Measurements from ENCODE around the gene FAM117A.

DNA sequence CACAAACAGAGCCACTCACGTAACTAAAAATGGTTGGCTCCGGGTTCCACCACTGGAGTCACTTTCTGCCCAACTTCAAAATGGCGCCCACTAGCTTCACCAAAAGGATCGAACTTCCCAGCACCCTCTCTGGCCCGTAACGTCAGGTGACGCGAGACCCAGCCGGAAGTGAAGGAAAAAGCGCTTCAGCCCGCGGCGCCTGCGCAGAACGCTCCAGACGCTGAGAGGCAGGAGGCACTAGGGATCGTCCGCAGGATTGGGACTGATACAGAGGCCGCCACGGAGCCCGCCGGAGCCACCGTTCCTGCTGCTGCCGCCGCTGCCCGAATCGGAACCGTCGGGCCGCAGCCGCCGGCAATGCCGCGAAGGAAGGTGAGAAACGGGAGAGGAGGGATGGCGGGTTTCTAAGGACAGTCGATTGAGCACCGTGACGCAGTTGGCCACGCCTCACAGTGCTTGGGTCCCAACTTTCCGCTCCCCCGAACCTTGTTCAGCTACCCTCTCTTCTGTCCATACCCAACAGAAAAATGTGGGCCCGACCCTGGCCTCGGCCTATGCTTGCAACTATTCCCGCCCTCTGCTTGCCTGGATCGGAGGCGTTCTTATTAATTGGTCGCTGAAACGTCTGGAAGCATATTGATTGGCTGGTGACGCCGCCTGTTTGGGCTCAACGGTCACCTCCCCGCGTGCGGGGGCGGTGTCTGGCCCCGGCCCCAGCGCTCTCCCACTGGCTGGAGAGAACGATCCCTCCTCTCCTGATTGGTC lies 24.7 kb upstream of the FAM117A start, which contains the start of gene KAT7:
- TF ChIP-seq, protein P1, sequence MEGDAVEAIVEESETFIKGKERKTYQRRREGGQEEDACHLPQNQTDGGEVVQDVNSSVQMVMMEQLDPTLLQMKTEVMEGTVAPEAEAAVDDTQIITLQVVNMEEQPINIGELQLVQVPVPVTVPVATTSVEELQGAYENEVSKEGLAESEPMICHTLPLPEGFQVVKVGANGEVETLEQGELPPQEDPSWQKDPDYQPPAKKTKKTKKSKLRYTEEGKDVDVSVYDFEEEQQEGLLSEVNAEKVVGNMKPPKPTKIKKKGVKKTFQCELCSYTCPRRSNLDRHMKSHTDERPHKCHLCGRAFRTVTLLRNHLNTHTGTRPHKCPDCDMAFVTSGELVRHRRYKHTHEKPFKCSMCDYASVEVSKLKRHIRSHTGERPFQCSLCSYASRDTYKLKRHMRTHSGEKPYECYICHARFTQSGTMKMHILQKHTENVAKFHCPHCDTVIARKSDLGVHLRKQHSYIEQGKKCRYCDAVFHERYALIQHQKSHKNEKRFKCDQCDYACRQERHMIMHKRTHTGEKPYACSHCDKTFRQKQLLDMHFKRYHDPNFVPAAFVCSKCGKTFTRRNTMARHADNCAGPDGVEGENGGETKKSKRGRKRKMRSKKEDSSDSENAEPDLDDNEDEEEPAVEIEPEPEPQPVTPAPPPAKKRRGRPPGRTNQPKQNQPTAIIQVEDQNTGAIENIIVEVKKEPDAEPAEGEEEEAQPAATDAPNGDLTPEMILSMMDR (IDR thresholded peaks at IDR 0.05), result no peak
- TF ChIP-seq SREBF2 (IDR thresholded peaks at IDR 0.05), result no peak
- TF ChIP-seq, protein P2, sequence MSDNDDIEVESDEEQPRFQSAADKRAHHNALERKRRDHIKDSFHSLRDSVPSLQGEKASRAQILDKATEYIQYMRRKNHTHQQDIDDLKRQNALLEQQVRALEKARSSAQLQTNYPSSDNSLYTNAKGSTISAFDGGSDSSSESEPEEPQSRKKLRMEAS (IDR thresholded peaks at IDR 0.05), result peak; percentile 72
- TF ChIP-seq CBX8 (IDR thresholded peaks at IDR 0.05), result no peak
- TF ChIP-seq POLR2A (IDR thresholded peaks at IDR 0.05; ENCODE audit: low read length), result peak; percentile 63
- TF ChIP-seq MAFK (IDR thresholded peaks at IDR 0.05; ENCODE audit: partially characterized antibody), result no peak
- TF ChIP-seq EP300 (IDR thresholded peaks at IDR 0.05), result no peak
- no peak for TF ChIP-seq ZNF302 (CRISPR knock-in tag; IDR thresholded peaks at IDR 0.05)
- TF ChIP-seq CHD4 (IDR thresholded peaks at IDR 0.05; ENCODE audit: borderline replicate concordance), result no peak
- TF ChIP-seq, protein P3, sequence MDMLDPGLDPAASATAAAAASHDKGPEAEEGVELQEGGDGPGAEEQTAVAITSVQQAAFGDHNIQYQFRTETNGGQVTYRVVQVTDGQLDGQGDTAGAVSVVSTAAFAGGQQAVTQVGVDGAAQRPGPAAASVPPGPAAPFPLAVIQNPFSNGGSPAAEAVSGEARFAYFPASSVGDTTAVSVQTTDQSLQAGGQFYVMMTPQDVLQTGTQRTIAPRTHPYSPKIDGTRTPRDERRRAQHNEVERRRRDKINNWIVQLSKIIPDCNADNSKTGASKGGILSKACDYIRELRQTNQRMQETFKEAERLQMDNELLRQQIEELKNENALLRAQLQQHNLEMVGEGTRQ (IDR thresholded peaks at IDR 0.05), result peak; percentile 90
- TF ChIP-seq HOXA7 (CRISPR knock-in tag; IDR thresholded peaks at IDR 0.05), result no peak
- TF ChIP-seq, protein P4, sequence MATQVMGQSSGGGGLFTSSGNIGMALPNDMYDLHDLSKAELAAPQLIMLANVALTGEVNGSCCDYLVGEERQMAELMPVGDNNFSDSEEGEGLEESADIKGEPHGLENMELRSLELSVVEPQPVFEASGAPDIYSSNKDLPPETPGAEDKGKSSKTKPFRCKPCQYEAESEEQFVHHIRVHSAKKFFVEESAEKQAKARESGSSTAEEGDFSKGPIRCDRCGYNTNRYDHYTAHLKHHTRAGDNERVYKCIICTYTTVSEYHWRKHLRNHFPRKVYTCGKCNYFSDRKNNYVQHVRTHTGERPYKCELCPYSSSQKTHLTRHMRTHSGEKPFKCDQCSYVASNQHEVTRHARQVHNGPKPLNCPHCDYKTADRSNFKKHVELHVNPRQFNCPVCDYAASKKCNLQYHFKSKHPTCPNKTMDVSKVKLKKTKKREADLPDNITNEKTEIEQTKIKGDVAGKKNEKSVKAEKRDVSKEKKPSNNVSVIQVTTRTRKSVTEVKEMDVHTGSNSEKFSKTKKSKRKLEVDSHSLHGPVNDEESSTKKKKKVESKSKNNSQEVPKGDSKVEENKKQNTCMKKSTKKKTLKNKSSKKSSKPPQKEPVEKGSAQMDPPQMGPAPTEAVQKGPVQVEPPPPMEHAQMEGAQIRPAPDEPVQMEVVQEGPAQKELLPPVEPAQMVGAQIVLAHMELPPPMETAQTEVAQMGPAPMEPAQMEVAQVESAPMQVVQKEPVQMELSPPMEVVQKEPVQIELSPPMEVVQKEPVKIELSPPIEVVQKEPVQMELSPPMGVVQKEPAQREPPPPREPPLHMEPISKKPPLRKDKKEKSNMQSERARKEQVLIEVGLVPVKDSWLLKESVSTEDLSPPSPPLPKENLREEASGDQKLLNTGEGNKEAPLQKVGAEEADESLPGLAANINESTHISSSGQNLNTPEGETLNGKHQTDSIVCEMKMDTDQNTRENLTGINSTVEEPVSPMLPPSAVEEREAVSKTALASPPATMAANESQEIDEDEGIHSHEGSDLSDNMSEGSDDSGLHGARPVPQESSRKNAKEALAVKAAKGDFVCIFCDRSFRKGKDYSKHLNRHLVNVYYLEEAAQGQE (IDR thresholded peaks at IDR 0.05), result peak; percentile 57
- TF ChIP-seq CEBPB (IDR thresholded peaks at IDR 0.05), result no peak
